Mononuclear cell (primary cell): Measurements from ENCODE around the gene TMEM101. TPM values are rescaled to one million over a fixed set of nuclear protein-coding genes. Genes with fewer than 3 reads are reported as not detected.

Experiments used
- total RNA-seq: library from RNA; depleted of rRNA; stranded (reverse); fragments of >200 nt; gene quantifications from one replicate; pipeline ENCODE4 v1.2.3, GENCODE V29; 2012

The TMEM101 gene
- total RNA-seq, 1 donor: 21.0 TPM

Other genes with a start within 250 kb of the TMEM101 start
- 16.6 TPM for gene DUSP3, start 236.0 kb downstream of the TMEM101 start, total RNA-seq
- gene CFAP97D1, start 234.5 kb downstream of the TMEM101 start, total RNA-seq: not detected
- gene MPP3, start 181.8 kb downstream of the TMEM101 start, total RNA-seq: 0.21 TPM
- not detected for gene CD300LG, start 167.8 kb downstream of the TMEM101 start, total RNA-seq
- gene MPP2, start 107.4 kb downstream of the TMEM101 start, total RNA-seq: 1.4 TPM
- not detected for gene PPY, start 72.5 kb downstream of the TMEM101 start, total RNA-seq
- not detected for gene PYY, start 61.0 kb downstream of the TMEM101 start, total RNA-seq
- 0.42 TPM for gene NAGS, start 10.3 kb downstream of the TMEM101 start, total RNA-seq
- 44.4 TPM for gene LSM12, start 51.7 kb upstream of the TMEM101 start, total RNA-seq
- 5.0 TPM for gene G6PC3, start 55.8 kb upstream of the TMEM101 start, total RNA-seq
- 69.3 TPM for gene HDAC5, start 108.7 kb upstream of the TMEM101 start, total RNA-seq
- gene HROB, start 127.0 kb upstream of the TMEM101 start, total RNA-seq: 1.3 TPM
- not detected for gene ASB16, start 155.7 kb upstream of the TMEM101 start, total RNA-seq
- gene TMUB2, start 172.0 kb upstream of the TMEM101 start, total RNA-seq: 20.4 TPM
- gene ATXN7L3, start 184.9 kb upstream of the TMEM101 start, total RNA-seq: 44.7 TPM
- gene UBTF, start 204.7 kb upstream of the TMEM101 start, total RNA-seq: 56.4 TPM